Measurements from ENCODE around the gene VTI1A.

DNA sequence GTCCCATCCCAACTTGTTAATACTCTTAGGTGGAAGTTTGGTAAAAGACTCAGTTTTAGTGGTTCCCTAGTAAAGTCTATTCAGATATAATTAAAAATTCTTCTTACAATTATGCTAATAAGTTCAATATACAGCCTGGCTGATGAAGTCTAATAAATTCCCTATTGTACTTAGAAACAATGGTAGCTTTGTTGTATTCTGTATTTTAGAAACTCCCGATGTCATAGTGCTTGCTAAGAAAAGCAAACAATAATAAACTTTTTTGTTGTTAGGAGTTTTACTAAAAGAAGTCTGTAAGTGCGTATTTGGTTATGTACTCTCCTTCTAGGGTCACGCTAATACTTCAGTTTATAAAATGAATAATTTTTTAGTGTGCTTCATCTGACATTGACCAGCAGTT is 206.8 kb downstream of the VTI1A start:
- no peak for TF ChIP-seq EZH2 (IDR thresholded peaks at IDR 0.05; ENCODE audit: borderline replicate concordance)
- TF ChIP-seq CTCF (IDR thresholded peaks at IDR 0.05; ENCODE audit: poor library complexity), result no peak
